Right lobe of liver (tissue), 6 donors: ENCODE data around the gene C2CD5. TPM values are rescaled to one million over a fixed set of nuclear protein-coding genes. Genes with fewer than 3 reads are reported as not detected.

ENCODE experiments used
- ATAC-seq, 4 donors: fragments of 200-7000 bp; cut with Tn5 transposase; one replicate each; pipeline ENCODE4 v1.9.1; 2020; ENCODE audit warnings: mild to moderate bottlenecking in 4 of 4, moderate library complexity in 4 of 4
- DNase-seq, 3 donors: peaks; one replicate each; pipeline ENCODE4 v3.0.0-alpha.2; 2020
- H3K27ac ChIP-seq, 3 donors: fragments of 200-600 bp; one replicate each; pipeline ENCODE4 v1.8.0; 2022
- H3K27me3 ChIP-seq, 2 donors: fragments of 200-600 bp; one replicate each; pipeline ENCODE4 v1.8.0; 2022
- H3K36me3 ChIP-seq, 4 donors: fragments of 200-600 bp; sonication (generic) in 1 of 4; one replicate each; pipeline versions ENCODE4 v1.5.1 to v1.8.0; 2017 to 2022; ENCODE audit warnings: control low read depth in 1 of 4
- H3K4me1 ChIP-seq, 4 donors: fragments of 200-600 bp; sonication (generic) in 1 of 4; one replicate each; pipeline versions ENCODE4 v1.5.1 to v1.8.0; 2017 to 2022; ENCODE audit warnings: control low read depth in 1 of 4
- H3K4me3 ChIP-seq, 3 donors: fragments of 200-600 bp; one replicate each; pipeline ENCODE4 v1.8.0; 2022
- H3K9me3 ChIP-seq, 4 donors: fragments of 200-600 bp; sonication (generic) in 1 of 4; one replicate each; pipeline versions ENCODE4 v1.5.1 to v1.8.0; 2017 to 2022; ENCODE audit warnings: control low read depth in 1 of 4
- POLR2A ChIP-seq: fragments of 450-650 bp; IDR thresholded peaks from one replicate; pipeline ENCODE4 v1.6.1; 2017; ENCODE audit warnings: antibody characterized with exemption, mild to moderate bottlenecking
- WGBS: methylation state at CpG from one replicate; pipeline ENCODE4 v1.1.6; 2018; ENCODE audit warnings: low coverage, low lambda C conversion rate; ENCODE audit not compliant: insufficient coverage; ENCODE audit errors: missing lambda C conversion rate; 5-methylcytosine and 5-hydroxymethylcytosine counted together
- intact Hi-C, 2 donors: fragments of 100-400 bp; cut with DNase I; formaldehyde crosslinking; loops; one replicate each; pipeline versions ENCODE4 v1.11.2 to v1.14.1; 2022
- total RNA-seq, 6 experiments: library from RNA; depleted of rRNA in 2 of 6; stranded (reverse); fragments of >200 nt in 2 of 6; fragmentation: NEBNext Ultra II Directional in 3 of 6; extraction: Animal tissue kit (Norgen Biotek cat#: 25700) in 3 of 6; gene quantifications; one replicate each; pipeline versions ENCODE4 v1.1.0 to v1.2.4, GENCODE V29; 2016 to 2023
- TF ChIP-seq, protein P1 (sequence below), 4 donors: fragments of 200-600 bp in 3 of 4; fragments of 450-650 bp in 1 of 4; IDR thresholded peaks; one replicate each; pipeline versions ENCODE4 v1.5.1 to v1.8.0; 2016 to 2022; ENCODE audit warnings: antibody characterized with exemption in 4 of 4, mild to moderate bottlenecking in 2 of 4
- donor health status: DM: no; HTN: yes; CAD: no.
- donor health status: DM: no; HTN: no; CAD: no.
- donor health status: DM: no; HTN: no; CAD: no.
- donor health status: DM: no; HTN: yes; CAD: no.
- donor health status: DM: no; HTN: yes; CAD: no.

Gene C2CD5
- total RNA-seq, 6 experiments from 2014 or later: 8.5 to 15.1 (median 12.4) TPM

DNA sequence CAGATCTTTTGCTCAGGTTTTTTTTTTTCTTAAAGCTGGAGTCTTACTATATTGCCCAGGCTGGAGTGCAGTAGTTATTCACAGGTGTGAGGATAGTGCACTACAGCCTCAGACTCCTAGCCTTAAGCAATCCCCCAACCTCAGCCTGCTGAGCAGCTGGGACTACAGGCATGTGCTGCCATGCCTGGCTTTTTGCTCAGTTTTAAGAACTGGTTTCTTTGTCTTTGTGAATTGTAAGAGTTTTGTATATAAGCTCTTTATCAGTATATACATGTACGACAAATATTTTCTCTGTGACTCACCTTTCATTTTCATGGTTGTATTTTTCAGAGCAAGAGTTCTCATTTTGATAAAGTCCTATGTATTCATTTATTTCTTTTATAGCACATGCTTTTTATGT, 33.3 kb upstream of the C2CD5 start:
- ATAC-seq: no peak
- no peak for TF ChIP-seq POLR2A
- TF ChIP-seq, protein P1, sequence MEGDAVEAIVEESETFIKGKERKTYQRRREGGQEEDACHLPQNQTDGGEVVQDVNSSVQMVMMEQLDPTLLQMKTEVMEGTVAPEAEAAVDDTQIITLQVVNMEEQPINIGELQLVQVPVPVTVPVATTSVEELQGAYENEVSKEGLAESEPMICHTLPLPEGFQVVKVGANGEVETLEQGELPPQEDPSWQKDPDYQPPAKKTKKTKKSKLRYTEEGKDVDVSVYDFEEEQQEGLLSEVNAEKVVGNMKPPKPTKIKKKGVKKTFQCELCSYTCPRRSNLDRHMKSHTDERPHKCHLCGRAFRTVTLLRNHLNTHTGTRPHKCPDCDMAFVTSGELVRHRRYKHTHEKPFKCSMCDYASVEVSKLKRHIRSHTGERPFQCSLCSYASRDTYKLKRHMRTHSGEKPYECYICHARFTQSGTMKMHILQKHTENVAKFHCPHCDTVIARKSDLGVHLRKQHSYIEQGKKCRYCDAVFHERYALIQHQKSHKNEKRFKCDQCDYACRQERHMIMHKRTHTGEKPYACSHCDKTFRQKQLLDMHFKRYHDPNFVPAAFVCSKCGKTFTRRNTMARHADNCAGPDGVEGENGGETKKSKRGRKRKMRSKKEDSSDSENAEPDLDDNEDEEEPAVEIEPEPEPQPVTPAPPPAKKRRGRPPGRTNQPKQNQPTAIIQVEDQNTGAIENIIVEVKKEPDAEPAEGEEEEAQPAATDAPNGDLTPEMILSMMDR (IDR thresholded peaks at IDR 0.05): no peak
- H3K4me1 ChIP-seq: no peaks in the 10 kb centered on the region

DNA sequence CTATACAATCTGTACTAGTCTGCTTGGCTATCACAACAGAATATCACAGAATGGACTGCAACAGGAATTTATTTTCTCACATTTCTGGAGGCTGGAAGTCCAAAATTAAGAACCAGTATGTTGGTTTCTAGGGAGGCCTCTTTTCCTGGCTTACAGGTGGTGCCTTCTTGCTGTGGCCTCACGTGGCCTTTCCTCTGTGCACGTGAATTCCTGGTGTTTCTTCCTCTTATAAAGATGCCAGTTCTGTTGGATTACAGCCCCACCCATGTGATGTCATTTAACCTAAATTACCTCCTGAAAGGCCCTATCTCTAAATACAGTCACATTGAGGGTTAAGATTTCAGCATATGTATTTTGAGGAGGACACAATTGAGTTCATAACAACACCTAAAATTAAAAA, 32.1 kb upstream of the C2CD5 start:
- Histone ChIP-seq H3K27me3 (no peaks in the 10 kb centered on the region), H3K36me3 (no peaks in the 10 kb centered on the region), H3K27ac (no peak overlapping the region), H3K4me3 (no peak overlapping the region), H3K9me3 (no peaks in the 10 kb centered on the region), H3K4me1 (no peaks in the 10 kb centered on the region)
- no peak for ATAC-seq
- DNase-seq: no peak
- TF ChIP-seq POLR2A: no peak
- TF ChIP-seq, protein P1 (IDR thresholded peaks at IDR 0.05): no peak
- WGBS: 80% methylated on average over 2 of the region's 2 CpGs
- intact Hi-C loops: no loop called here

More for the DNA sequence above, 33.3 kb upstream of the C2CD5 start:
- intact Hi-C loops: no loop called here
- no peak overlapping the region for H3K27ac ChIP-seq
- H3K36me3 ChIP-seq: no peaks in the 10 kb centered on the region
- no peaks in the 10 kb centered on the region for H3K27me3 ChIP-seq
- 46% methylated on average over 1 of the region's 1 CpG for WGBS
- H3K4me3 ChIP-seq: no peak overlapping the region
- no peak for DNase-seq
- no peaks in the 10 kb centered on the region for H3K9me3 ChIP-seq

DNA sequence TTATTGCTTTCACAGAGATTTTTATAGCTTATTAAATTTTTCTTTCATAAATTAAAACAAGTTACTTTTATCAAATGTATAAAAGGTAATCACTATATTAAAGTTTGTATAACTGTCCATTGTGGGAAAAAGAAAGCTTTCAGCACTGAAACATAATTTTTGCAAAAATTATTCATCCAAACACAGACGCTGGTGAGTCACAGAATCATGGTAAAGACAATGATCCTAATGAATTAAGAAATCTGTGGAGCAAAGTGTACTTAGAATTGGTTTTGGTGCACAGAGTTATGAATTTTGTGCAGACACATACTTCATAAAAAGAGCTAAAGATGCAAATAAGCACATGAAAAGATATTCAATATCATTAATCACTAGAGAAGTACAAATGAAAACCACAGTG, 31.7 kb upstream of the C2CD5 start:
- Histone ChIP-seq H3K27ac (no peak overlapping the region), H3K9me3 (no peaks in the 10 kb centered on the region), H3K27me3 (no peaks in the 10 kb centered on the region), H3K36me3 (no peaks in the 10 kb centered on the region), H3K4me3 (no peak overlapping the region), H3K4me1 (no peaks in the 10 kb centered on the region)
- TF ChIP-seq, protein P1 (IDR thresholded peaks at IDR 0.05): no peak
- TF ChIP-seq POLR2A: no peak
- ATAC-seq (no peak), DNase-seq (no peak)
- intact Hi-C loops: no loop called here
- 68% methylated on average over 1 of the region's 1 CpG for WGBS

DNA sequence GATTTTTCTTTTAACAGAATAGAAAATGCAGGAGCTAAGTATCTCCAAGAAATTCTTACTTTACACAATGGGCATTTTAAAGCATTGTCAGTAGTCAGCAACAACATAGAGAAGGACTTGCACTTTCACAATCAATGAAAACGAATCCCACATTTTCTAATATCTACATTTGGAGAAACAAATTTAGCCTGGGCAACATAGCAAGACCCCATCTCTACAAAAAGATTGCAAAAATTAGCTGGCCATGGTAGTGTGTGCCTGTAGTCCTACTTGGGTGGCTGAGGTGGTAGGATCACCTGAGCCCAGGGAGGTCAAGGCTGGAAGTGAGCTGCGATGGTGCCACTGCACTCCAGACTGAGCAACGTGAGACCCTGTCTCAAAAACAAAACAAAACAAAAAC, 30.6 kb upstream of the C2CD5 start:
- ATAC-seq: no peak
- WGBS: 79% methylated on average over 3 of the region's 3 CpGs

More for the DNA sequence above, 30.6 kb upstream of the C2CD5 start:
- no peak for TF ChIP-seq POLR2A
- TF ChIP-seq, protein P1 (IDR thresholded peaks at IDR 0.05): no peak
- Histone ChIP-seq H3K36me3 (no peaks in the 10 kb centered on the region), H3K27me3 (no peaks in the 10 kb centered on the region), H3K9me3 (no peaks in the 10 kb centered on the region), H3K4me3 (no peak overlapping the region), H3K4me1 (no peaks in the 10 kb centered on the region), H3K27ac (no peak overlapping the region)
- DNase-seq: no peak
- intact Hi-C loops: no loop called here
